MCF 10A (cell line): ENCODE measurements around the gene PLPP3. TPM values are rescaled to one million over a fixed set of nuclear protein-coding genes. Genes with fewer than 3 reads are reported as not detected.

Source experiments
- BruUV-seq: library from RNA; stranded (reverse); fragments of 400-500 nt; replicated peaks from 2 replicates; lab custom pipeline; 2021; lab: Mats Ljungman, UMichigan
- CTCF ChIA-PET: fragments of 300-600 bp; sonication (Branson Sonifier 250); formaldehyde crosslinking; extraction: SDS; loops from one replicate; lab custom pipeline; 2021; ENCODE audit warnings: antibody characterized with exemption, inconsistent platforms; lab: Yijun Ruan, JAX
- POLR2A ChIA-PET: fragments of 300-600, 350-650 bp; sonication (Branson Sonifier 250); formaldehyde crosslinking; extraction: SDS; loops from one replicate; lab custom pipeline; 2020; ENCODE audit warnings: antibody characterized with exemption, inconsistent platforms; lab: Yijun Ruan, JAX
- DNase-seq: peaks from one replicate; pipeline ENCODE4 v3.0.0-alpha.2; 2018; ENCODE audit not compliant: unreplicated experiment
- H3K27ac Mint-ChIP-seq: one replicate; pipeline ENCODE4 v1.8.0; 2022; ENCODE audit warnings: mild to moderate bottlenecking, low read depth, mixed read lengths; ENCODE audit not compliant: unreplicated experiment
- H3K27me3 Mint-ChIP-seq: one replicate; pipeline ENCODE4 v1.8.0; 2022; ENCODE audit warnings: mixed read lengths; ENCODE audit not compliant: insufficient read depth, unreplicated experiment
- H3K36me3 Mint-ChIP-seq: one replicate; pipeline ENCODE4 v1.8.0; 2022; ENCODE audit warnings: mild to moderate bottlenecking, moderate library complexity, mixed read lengths; ENCODE audit not compliant: insufficient read depth, unreplicated experiment
- H3K4me1 Mint-ChIP-seq: one replicate; pipeline ENCODE4 v1.8.0; 2022; ENCODE audit warnings: mixed read lengths; ENCODE audit not compliant: insufficient read depth, unreplicated experiment
- H3K4me3 Mint-ChIP-seq: one replicate; pipeline ENCODE4 v1.8.0; 2022; ENCODE audit warnings: mild to moderate bottlenecking, moderate library complexity, mixed read lengths; ENCODE audit not compliant: unreplicated experiment
- H3K9me3 Mint-ChIP-seq: one replicate; pipeline ENCODE4 v1.8.0; 2022; ENCODE audit warnings: mixed read lengths; ENCODE audit not compliant: unreplicated experiment
- CTCF ChIP-seq: fragments of 200-600 bp; IDR thresholded peaks from one replicate; pipeline ENCODE4 v1.8.0; 2022; ENCODE audit warnings: antibody characterized with exemption, mild to moderate bottlenecking; ENCODE audit not compliant: unreplicated experiment
- intact Hi-C: fragments of 100-400 bp; cut with micrococcal nuclease; formaldehyde crosslinking; loops from 2 replicates; pipeline ENCODE4 v1.14.1; 2022
- total RNA-seq: library from RNA; stranded (reverse); gene quantifications from 2 replicates; pipeline ENCODE4 v1.2.3, GENCODE V29; 2022

PLPP3 gene
- total RNA-seq, 1 experiment from 2014 or later = 0.84 TPM

DNA sequence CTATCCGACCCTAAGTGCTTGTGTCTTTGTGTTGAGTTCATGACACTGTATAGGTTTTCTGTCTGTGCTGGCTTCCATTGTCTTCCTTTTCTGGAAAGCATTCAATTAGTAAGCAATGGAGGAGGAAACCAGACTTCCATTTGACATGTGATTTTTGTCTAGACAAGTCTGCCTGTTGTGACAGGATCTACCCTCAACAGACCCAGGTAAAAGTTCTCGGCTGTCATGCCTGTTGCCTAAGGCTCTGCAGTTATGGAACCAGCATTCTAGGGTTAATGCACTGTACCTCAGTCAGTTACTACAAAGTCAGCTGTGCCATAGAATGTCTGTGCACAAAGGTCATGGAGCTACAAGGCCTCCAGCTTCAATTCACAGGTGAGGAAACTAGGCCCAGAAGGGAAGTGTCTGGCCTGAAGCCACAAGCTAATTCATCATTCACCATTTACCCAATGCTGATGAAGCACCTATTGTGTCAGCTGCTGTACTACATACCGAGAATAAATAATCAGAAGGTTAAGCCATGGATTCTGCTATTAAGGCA is 72.3 kb downstream of the PLPP3 start:
- H3K36me3 Mint-ChIP-seq = peaks cover 5% of the 10 kb centered on the region
- no peak for TF ChIP-seq CTCF
- peaks cover 12% of the 10 kb centered on the region for H3K4me1 Mint-ChIP-seq
- POLR2A ChIA-PET = no interaction called here
- H3K27me3 Mint-ChIP-seq = no peaks in the 10 kb centered on the region
- no peaks in the 10 kb centered on the region for H3K9me3 Mint-ChIP-seq
- no TSS peak for BruUV-seq
- CTCF ChIA-PET = interaction anchor here (0.8 kb wide), 1 partner anchor 1131 kb away, joined by 4 read pairs; no protein-coding TSS in a partner anchor
- H3K27ac Mint-ChIP-seq = no peak overlapping the region
- H3K4me3 Mint-ChIP-seq = no peak overlapping the region
- peak; percentile 58 for DNase-seq
- intact Hi-C loops = no loop called here

GRCh38 chr1:56505792-56506743 is 73.3 kb downstream of the PLPP3 start:
- no TSS peak for BruUV-seq
- no peak for TF ChIP-seq CTCF
- DNase-seq = no peak

GRCh38 chr1:56502700-56503245 is 76.6 kb downstream of the PLPP3 start:
- H3K27me3 Mint-ChIP-seq = no peaks in the 10 kb centered on the region
- H3K4me3 Mint-ChIP-seq = no peak overlapping the region
- peaks cover 5% of the 10 kb centered on the region for H3K4me1 Mint-ChIP-seq
- no TSS peak for BruUV-seq
- intact Hi-C loops = no loop called here
- DNase-seq = peak; percentile 11
- no peaks in the 10 kb centered on the region for H3K36me3 Mint-ChIP-seq
- CTCF ChIA-PET = no interaction called here
- H3K27ac Mint-ChIP-seq = no peak overlapping the region
- POLR2A ChIA-PET = interaction anchor here (0.5 kb wide), 1 partner anchor 605 kb away, joined by 3 read pairs; no protein-coding TSS in a partner anchor
- TF ChIP-seq CTCF = no peak
- H3K9me3 Mint-ChIP-seq = no peaks in the 10 kb centered on the region

More at GRCh38 chr1:56505792-56506743, 73.3 kb downstream of the PLPP3 start:
- Mint-ChIP-seq H3K9me3 (no peaks in the 10 kb centered on the region), H3K27me3 (no peaks in the 10 kb centered on the region), H3K4me1 (peaks cover 12% of the 10 kb centered on the region), H3K4me3 (no peak overlapping the region), H3K36me3 (peaks cover 5% of the 10 kb centered on the region), H3K27ac (no peak overlapping the region)
- intact Hi-C loops = no loop called here
- ChIA-PET POLR2A (no interaction called here), CTCF (no interaction called here)

- no peak overlapping the region for H3K27ac Mint-ChIP-seq
- BruUV-seq = no TSS peak
- TF ChIP-seq CTCF = no peak
- no peak overlapping the region for H3K4me3 Mint-ChIP-seq
- H3K36me3 Mint-ChIP-seq = no peaks in the 10 kb centered on the region
- H3K4me1 Mint-ChIP-seq = peaks cover 4% of the 10 kb centered on the region
- POLR2A ChIA-PET = interaction anchor here (0.5 kb wide), 1 partner anchor 604 kb away, joined by 3 read pairs; no protein-coding TSS in a partner anchor
- H3K9me3 Mint-ChIP-seq = no peaks in the 10 kb centered on the region
- no peak for DNase-seq
- intact Hi-C loops = no loop called here
- CTCF ChIA-PET = no interaction called here
- no peaks in the 10 kb centered on the region for H3K27me3 Mint-ChIP-seq
Observed at GRCh38 chr1:56501888-56502287, 77.5 kb downstream of the PLPP3 start.
